ENCODE measurements around the gene PTPRO.

Gene PTPRO

DNA sequence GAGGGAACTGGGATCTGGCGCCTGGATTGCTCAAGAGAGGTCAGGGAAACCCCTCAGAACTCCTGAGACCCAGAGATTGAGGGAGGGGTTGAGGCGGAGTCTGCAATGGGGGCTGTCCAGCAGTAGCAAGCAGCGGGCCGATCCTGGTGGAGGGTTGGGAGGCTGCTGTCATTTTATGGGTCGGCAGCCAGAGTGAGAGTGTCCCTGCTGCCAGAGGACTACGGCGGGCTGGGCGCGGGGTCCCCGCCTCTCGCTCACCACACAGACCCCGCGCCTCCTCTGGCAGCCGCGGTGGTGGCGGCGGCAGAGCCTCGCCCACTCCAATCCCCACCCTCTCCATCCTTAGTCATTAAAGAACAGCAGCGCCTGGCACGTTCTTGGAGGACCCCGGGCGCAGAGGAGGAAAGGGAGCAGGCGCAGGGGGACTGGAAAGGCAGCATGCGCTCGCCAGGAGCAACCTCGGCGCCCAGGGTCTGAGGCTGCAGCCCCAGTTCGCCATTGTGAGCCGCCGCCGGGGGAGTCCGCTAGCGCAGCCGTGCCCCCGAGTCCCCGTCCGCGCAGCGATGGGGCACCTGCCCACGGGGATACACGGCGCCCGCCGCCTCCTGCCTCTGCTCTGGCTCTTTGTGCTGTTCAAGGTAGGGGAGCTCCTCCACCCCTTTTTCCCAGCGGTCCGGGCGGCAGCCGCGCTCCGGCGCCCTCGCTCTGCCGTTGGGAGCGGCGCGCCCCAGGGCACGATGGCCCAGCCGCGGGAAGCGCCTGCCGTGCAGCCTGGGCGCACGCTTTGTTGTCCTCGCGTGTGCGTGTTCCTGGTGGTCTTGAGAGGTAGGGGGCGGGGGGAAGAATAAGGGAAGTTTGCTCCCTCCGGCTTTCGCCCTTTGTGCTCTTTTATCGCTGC, at the start of gene PTPRO:
Gene PTPRO, plus strand, starts transcription at position 345 of the 898 bp plus-strand sequence.
- DNase-seq (ENCODE audit: low spot score), result peak; percentile 37

DNA sequence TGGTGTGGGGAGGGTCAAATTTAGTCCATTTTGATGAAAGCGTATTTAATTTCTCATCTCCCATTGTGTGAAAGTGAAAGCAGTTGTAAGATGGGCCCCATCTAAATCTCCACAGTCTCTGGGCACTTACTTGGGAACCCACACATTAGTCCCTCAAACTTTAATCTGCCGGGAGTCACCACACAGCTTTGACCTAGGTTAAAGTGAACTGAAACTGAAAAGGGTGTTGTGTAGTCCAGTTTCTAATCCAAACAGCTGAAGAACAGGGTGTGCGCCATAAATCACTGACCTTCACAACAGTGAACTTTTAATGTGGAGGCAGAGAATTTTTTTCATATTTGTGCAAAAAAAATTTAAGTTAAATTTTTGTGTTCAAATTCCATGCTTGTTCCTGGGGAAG, 48.4 kb upstream of the PTPRO start:
- no peak for DNase-seq (ENCODE audit: low spot score)

DNA sequence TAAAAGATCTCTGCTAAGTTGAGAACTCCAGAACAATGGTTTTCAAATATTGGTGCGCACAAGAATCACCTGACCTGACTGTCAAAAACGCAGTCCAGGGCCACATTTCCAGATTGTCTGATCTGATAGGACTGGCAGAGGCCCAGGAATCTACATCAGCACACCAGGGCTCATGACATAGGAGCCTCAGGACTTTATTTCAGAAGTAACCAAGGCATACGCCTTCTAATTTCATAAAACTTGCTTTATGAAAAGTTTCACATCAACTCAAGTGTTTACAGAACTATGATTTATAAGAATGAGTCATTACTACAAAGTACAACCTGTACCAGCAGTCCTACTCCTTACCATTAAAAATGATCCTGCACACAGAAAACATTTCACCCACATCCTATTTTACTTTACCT, 47.7 kb upstream of the PTPRO start:
- DNase-seq (ENCODE audit: low spot score), result no peak

DNA sequence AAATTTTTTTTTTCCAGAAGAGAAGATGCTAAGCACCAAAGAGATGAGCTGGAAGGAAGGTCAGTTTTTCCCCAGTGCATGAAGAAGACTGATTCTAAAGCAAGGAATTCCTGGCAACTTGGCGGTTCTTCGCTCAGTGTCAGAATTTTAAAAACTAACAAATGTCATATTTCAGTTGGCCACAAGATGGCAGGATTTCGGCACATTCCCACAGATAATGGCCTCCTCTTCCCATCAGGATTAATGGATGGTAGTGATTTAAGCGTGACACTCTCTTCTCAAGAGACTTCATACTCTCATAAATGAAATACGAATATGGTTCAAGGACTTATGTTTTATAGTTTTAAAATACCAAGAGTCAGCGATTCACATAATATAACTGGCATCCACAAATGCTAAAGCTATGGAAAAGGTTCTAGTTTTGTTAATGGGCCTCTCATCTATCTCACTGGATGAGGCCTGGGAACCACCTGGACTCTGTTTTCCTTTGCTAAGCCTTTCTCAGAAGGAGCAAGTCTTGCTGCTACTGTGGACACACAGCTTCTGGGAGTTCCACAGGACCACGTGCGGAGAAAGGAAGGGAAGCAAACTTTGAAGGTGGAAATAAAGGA, 46.1 kb upstream of the PTPRO start:
- peak; percentile 68 for DNase-seq (ENCODE audit: low spot score)

DNA sequence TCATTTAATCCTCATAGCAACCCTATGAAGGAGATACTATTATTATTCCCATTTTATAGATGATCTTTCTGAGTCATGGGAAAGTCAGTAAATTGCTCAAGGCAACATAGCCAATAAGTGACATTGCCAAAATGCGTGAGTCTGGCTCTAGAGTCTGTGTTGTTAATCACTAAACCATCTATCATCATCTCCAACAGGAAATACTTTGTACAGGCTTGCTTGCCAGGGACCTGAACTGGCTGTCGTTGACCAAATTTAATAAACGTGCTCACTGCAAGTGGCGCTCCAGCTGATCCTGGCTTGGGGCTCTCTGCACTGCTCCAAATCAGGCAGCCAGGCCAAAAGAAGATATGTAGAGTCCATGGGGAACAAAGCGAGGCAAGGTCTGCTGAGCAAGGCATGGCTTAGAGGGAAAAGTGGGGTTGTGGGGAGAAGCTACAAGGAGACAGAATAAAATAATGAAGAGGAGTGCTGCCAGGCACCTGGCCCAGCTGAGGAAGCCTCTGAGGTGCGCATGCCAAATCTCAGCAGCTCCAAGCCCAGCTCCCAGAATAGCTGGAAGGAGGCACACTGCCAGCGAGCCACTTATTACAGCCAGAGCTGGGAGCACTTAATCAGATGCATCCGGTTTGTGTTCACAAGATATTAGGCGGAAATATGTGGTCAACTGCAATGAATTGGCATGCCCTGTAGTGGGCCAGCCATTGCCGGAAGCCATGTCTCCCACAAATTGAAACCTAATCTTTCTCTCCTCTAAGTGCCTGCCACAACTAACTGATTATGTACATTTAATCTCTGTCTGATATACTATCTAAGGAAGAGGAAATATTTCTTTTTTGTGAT, 43.3 kb upstream of the PTPRO start:
- peak; percentile 18 for DNase-seq (ENCODE audit: low spot score)

DNA sequence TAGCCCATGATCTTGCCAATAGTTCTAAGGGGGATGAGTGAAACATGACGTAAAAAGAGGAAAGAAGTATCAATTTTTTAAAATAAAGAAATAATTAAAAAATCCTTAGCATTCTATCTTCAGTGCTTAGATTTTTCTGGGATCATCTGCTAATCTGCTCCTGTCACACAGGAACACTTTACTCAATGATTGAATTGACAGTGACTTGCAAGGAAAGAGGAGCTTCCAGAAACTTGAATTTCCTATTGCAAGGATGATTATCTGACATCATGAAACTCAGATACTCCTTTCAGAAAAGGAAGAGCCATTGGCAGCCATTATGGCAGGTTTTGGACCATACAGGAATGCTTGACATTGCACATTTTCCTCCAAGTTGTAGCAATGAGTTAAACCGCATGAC, 41.4 kb upstream of the PTPRO start:
- no peak for DNase-seq (ENCODE audit: low spot score)

DNA sequence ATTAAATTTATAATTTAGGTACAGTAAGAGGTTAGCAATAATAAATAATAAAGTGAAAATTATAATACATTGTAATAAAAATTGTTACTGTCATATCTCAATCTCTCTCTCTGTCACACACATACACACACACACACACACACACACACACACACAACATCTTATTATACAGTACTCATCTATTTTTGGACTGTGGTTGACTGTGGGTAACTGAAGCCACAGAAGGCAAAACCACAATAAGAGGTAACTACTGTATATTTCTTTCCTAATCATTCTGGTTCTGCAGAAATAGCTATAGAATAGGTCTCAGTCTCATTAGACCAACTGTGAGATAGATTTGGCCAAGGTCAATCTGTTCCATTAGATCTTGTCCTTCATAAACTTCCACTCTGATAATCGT, 33.1 kb upstream of the PTPRO start:
- no peak for DNase-seq (ENCODE audit: low spot score)

DNA sequence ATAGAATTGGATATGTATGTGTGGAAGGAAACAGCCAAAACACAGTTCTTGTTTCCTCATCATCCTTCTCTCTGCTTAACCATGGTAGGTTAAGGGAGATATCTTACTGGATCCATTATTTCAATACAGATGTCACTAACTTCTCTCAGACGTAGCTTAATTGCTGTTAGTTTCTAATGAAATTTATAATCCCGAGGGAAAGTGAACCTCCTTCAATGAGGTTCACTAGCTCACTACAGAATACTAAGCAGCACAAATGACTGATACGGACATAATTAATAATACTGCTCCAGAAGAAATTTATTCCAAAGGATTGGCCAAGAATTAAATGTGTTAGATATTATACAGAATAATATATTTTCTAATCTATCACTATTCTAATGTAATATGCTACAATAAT, 28.6 kb upstream of the PTPRO start:
- DNase-seq (ENCODE audit: low spot score), result no peak

DNA sequence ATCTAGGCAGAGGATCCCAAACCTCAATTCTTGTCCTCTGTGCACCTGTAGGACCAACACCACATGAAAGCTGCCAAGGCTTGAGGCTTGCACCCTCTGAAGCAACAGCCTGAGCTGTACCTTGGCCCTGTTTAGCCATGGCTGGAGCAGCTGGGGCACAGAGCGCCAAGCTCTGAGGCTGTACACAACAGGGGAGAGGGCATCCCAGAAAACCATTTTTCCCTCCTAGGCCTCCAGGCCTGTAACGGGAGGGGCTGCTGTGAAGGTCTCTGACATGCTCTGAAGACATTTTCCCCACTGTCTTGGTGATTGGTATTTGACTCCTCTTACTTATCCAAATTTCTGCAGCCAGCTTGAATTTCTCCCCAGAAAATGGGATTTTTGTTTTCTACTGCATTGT, 22.4 kb upstream of the PTPRO start:
- DNase-seq (ENCODE audit: low spot score), result no peak

DNA sequence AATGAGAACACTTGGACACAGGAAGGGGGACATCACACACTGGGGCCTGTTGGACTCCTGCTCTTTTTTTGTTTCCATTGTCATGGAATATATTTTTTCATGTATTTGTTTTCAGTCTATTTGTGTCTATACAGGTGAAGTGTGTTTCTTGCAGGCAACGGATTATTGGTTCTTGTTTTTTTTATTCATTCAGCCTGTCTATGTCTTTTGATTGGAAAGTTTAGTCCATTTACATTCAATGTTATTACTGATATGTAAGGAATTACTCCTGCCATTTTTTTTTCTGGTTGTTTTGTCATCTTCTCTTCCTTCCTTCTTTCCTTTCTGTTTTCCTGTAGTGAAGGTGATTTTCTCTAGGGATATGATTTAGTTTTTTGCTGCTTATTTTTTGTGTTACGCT, 18.0 kb upstream of the PTPRO start:
- DNase-seq (ENCODE audit: low spot score), result no peak

DNA sequence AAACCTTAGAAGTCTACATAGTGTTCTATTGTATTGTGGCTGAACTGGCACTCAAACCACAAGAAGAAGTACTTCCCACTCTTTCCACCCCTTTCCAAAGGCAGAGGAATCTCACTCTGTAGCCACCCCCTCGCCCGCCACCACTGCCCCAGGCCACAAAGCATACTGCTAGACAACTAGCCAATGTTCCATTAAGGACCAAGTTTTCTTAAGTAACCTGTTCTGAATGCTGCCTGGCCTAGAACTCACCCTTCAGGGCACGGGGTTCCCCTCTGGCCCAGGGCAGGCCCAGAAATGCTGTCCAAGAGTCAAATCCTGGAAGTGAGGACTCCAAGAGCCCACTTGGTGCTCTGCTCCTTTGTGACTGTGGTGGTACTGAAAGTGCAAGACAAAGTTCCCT, 15.7 kb upstream of the PTPRO start:
- DNase-seq (ENCODE audit: low spot score), result no peak

DNA sequence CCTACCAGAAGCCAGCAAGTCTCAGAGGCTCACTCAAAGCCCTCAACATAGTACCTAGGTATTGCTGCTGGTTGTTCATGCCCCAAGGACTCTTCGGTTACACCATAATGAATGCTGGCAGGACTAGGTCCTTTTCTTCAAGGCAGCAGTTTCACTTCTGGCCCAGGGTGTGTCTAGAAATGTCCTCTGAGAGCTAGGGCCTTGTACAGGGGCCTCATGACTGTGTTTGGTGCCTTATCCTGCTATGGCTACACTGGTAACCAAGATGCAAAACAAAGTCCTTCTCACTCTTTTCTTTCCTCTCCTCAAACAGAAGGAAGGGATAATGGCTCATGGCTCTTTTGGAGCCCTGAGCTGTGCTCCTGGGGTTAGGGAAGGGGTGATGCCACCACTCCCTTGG, 15.2 kb upstream of the PTPRO start:
- DNase-seq (ENCODE audit: low spot score), result no peak

DNA sequence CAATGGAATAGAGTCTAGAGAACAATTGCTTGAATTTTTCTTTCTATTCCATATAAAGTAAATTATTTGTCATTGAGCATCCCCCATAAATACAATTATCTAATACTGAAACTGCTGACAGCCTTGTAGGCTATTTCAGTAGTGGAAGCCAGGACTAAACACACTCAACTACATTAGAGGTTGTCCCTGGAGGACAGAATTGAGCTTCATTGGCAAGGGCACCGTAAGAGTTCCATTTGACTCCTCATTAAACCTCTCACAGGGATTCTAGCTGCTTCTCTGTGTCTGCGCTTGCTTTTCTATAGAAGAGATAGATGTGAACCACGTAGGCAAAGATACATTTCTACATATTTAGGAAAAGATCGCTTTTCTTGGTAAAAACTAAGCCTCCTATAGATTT, 3.5 kb upstream of the PTPRO start:
- no peak for DNase-seq (ENCODE audit: low spot score)

DNA sequence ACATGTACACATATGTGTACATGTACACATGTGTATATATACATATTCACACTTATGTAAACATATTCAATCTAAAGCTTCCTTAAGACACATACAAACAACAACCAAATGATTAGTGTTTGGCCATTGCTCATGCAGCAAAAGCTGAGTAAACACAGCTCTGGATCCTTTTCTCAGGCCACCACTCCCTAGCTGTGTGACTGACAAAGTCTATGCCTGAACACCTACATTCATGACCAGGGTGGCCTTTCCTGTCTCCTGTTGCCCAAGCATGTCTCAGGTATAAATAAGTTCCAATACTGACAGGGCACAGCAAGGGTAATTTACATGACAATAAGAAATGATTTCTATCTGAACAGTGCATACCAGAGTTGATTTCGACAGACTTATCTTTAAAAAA, 1.4 kb upstream of the PTPRO start:
- no peak for DNase-seq (ENCODE audit: low spot score)

DNA sequence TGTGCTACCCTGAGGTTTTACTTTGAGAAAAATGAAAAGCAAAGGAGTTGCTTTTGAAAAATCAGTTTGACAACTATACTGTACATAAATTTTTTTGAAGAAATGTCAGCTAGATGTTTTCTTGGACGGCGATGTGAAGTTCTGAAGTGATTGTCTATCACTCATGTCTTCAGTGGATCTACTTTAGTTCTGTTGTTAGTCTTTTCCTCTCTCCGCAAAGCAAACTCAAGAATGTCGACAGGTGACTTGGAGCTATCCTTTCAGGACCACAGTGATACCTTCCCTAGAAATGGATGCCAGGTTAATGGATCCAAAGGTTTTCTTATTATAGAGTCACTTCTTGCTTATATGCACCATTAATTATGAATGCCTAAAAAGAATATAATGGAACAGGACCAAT, 1.2 kb downstream of the PTPRO start:
- no peak for DNase-seq (ENCODE audit: low spot score)

DNA sequence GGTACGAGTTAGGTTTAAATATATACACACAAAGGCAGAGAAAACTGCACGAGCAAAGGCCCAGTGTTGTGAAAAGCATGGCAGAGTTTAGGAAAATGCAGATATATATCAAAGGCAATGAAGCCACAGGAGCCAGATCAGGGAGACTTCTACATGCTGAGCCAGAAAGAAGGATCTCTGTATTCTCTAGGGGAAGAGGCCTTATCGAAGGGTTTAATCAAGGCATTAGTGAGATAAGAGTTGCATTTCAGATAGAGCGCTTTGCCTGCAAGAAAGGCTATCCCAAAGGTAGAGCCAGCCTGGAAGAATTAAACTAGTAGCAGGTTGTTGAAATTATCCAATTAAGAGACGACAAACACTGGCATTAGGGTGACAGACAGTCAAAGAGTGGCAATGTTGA, 7.6 kb downstream of the PTPRO start:
- no peak for DNase-seq (ENCODE audit: low spot score)

DNA sequence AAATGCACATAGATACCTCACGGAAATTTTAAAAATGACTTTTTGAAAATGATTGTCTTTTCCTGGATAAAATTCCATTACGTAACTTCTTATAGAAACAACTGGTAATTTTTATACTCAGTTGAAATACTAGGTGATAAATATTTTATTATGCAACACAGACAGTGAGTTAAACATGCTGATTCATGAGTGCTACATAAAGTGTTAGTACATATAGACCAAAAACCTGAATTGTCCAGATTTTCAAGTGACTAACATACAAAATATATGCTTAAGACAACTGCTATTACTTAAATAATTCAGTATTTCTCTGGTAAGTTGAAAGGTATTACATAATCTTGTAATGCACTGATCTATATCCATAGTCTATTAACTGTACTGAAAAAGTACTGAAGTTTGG, 11.9 kb downstream of the PTPRO start:
- DNase-seq (ENCODE audit: low spot score), result no peak

DNA sequence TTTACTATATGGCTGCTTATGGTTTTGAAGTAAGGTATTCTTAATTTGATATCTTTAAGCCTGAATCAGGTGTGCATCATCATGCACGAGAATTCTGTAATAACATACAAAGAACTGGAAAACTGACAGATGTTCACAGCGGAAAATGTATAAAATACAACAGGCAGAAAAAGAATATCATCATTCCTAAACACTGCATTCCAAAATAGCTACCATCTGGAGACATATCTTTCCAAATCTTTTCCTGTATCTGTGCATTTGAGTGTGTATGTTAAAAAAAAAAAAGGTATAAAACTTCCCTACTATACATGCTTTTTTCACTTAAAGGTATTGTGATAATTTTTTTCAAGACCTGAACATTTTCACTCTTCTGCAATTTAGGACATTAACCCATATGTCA, 13.7 kb downstream of the PTPRO start:
- no peak for DNase-seq (ENCODE audit: low spot score)

DNA sequence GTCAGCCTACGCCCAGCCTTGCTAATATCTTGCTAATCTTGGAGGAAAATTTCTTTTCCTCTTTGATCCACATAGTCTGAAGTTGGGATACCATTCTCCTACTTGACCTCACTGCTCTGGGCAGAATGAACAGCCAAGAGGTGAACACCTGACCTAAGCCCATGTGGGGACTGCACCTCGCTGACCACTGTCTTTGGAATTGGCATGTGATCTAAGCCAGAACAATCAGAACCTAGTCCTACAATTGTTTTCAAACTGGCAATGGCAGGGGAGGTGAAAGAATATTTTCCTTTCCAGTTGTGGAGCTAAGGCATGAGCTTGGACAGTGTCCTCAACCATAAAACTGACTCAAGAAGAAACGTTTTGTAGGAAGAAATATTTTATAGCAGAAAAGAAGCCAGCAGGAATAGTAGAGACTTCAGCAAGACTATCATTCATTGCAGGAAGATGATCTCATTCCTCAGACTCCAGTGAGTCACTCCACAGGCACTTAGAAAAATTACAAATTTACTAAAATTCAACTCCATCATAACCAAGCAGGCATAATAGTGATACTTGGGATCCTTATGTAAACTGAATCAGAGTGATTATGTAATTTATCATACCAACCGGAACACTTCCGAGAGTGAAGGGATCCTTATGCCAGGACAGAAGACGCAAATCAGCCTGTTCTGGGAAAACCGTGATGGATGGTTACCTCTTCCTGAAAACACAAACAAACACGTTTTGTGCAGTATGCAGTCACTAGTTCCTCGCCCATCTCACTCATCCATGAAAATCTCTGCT, 14.7 kb downstream of the PTPRO start:
- no peak for DNase-seq (ENCODE audit: low spot score)

DNA sequence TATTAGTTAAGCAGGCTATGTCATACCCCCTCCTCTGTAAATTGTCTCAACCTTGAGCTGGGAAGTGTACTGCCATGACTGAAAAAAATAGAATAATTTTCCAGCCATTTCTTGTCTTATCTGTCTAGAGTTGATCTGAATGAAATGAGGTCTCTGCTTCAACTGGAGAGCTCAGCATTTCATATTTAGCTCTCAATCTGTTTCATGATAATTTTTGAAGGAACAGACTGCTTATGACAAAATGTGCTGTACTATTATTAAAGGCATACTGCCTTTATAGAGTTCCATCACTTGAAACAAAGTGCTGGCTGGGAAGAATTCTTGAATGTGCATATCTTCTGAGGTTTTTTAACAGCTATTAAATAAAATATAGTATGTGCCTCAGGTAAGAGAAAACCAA, 19.1 kb downstream of the PTPRO start:
- peak; percentile 28 for DNase-seq (ENCODE audit: low spot score)

DNA sequence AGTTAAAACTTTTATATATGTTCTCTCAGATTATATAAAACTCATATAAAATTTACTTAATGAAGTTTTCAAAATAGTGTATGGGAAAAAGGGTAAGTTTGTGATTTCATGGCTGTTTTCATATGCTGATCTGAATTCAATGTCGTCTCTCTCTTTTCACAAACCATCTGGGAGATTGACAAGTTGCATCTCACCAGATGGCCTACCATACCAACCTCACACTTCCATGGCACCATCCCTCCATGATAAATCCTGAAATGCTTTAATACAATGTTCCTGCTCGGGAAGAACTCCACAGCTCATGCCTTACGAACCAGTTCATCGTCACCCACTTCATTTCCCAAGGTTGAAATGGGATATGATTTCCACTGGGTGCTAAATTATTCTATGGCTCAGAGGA, 22.3 kb downstream of the PTPRO start:
- peak; percentile 34 for DNase-seq (ENCODE audit: low spot score)

DNA sequence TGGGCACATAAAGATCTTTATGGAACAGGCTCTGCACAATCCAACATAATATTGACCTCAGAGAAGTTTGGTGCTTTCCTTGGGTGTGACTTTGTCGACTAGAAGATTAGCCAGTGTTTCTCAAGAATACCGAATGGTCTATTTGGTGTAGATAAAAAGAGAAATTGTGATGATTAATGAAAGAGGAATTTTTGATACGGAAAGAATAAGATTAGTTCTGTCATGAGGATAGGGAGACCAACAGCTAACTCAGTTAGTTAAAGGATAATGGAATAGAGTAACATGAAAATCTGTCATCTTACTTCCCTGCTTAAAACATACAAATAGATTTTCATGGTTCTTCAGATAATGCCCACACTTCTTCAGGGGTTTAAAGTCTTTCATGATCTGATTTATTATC, 24.2 kb downstream of the PTPRO start:
- no peak for DNase-seq (ENCODE audit: low spot score)

Data from Ammon's horn (tissue), 1 donor.